SK-N-SH (cell line): ENCODE results near the gene PAX2. TPM values are rescaled to one million over a fixed set of nuclear protein-coding genes. Genes with fewer than 3 reads are reported as not detected.

Experiments
- CTCF ChIA-PET: fragments of 300-600, 350-600 bp; formaldehyde crosslinking; extraction: SDS; loops from one replicate; lab custom pipeline; 2021; lab: Yijun Ruan, JAX
- POLR2A ChIA-PET: fragments of 350-600 bp; sonication (Branson Sonifier 250); formaldehyde crosslinking; extraction: SDS; loops from one replicate; lab custom pipeline; 2020; ENCODE audit warnings: antibody characterized with exemption, inconsistent platforms; lab: Yijun Ruan, JAX
- DNase-seq: peaks from one replicate; pipeline ENCODE4 v3.0.0; 2012
- H2AFZ ChIP-seq: fragments of 200-600 bp; sonication (generic); 2 replicates; pipeline ENCODE4 v1.8.1; 2016; ENCODE audit warnings: antibody characterized with exemption, mild to moderate bottlenecking, low read depth
- H3F3A ChIP-seq: fragments of 200-600 bp; sonication (generic); replicated peaks from 2 replicates; pipeline ENCODE3; 2016; ENCODE audit warnings: antibody characterized with exemption, mild to moderate bottlenecking; ENCODE audit not compliant: insufficient read depth
- H3K27ac ChIP-seq, 2 experiments: fragments of 200-500 bp in 1 of 2; fragments of 200-600 bp in 1 of 2; sonication (Bioruptor generic) in 1 of 2; sonication (generic), shearing (Covaris generic) in 1 of 2; 2 replicates each; pipeline versions ENCODE4 v1.5.1 to v1.6.1; 2014 to 2016; ENCODE audit warnings: low read depth in 2 of 2, inconsistent platforms in 1 of 2, low read length in 1 of 2, mild to moderate bottlenecking in 1 of 2, mixed read lengths in 1 of 2
- H3K27me3 ChIP-seq: fragments of 200-600 bp; sonication (generic), shearing (Covaris generic); 2 replicates; pipeline ENCODE4 v1.6.1; 2016; ENCODE audit warnings: mixed run types; ENCODE audit not compliant: insufficient read depth
- H3K36me3 ChIP-seq, 2 experiments: fragments of 200-500 bp in 1 of 2; fragments of 200-600 bp in 1 of 2; sonication (Bioruptor generic) in 1 of 2; sonication (generic) in 1 of 2; replicated peaks in 1 of 2; 2 replicates each; pipeline versions ENCODE3 to v1.5.1; 2014 to 2016; ENCODE audit warnings: low read length in 1 of 2, mild to moderate bottlenecking in 1 of 2; ENCODE audit not compliant: insufficient read depth in 2 of 2, control insufficient read depth in 1 of 2
- H3K4me1 ChIP-seq, 2 experiments: fragments of 200-500 bp in 1 of 2; fragments of 200-600 bp in 1 of 2; sonication (Bioruptor generic) in 1 of 2; sonication (generic), shearing (Covaris generic) in 1 of 2; 2 replicates each; pipeline versions ENCODE4 v1.5.1 to v1.6.1; 2014 to 2016; ENCODE audit warnings: low read depth in 1 of 2, low read length in 1 of 2, mixed run types in 1 of 2; ENCODE audit not compliant: insufficient read depth in 2 of 2, control insufficient read depth in 1 of 2
- H3K4me2 ChIP-seq: fragments of 200-600 bp; sonication (generic), shearing (Covaris generic); 2 replicates; pipeline ENCODE4 v1.6.1; 2017; ENCODE audit warnings: mixed run types
- H3K4me3 ChIP-seq, 2 experiments: fragments of 200-500 bp in 1 of 2; fragments of 200-600 bp in 1 of 2; sonication (Bioruptor generic) in 1 of 2; sonication (generic), shearing (Covaris generic) in 1 of 2; 2 replicates each; pipeline versions ENCODE4 v1.5.1 to v1.8.1; 2014 to 2016; ENCODE audit warnings: low read depth in 2 of 2, inconsistent platforms in 1 of 2, low read length in 1 of 2, mild to moderate bottlenecking in 1 of 2, mixed read lengths in 1 of 2, moderate library complexity in 1 of 2
- H3K79me2 ChIP-seq: fragments of 200-600 bp; sonication (generic); 2 replicates; pipeline ENCODE4 v1.8.1; 2017; ENCODE audit warnings: mild to moderate bottlenecking; ENCODE audit not compliant: insufficient read depth
- H3K9ac ChIP-seq: fragments of 200-600 bp; sonication (generic); 2 replicates; pipeline ENCODE4 v1.6.1; 2017; ENCODE audit warnings: mixed run types
- H3K9me2 ChIP-seq: fragments of 200-600 bp; sonication (generic); 2 replicates; pipeline ENCODE4 v1.6.1; 2017; ENCODE audit warnings: mixed run types
- H3K9me3 ChIP-seq: fragments of 200-600 bp; sonication (generic); 2 replicates; pipeline ENCODE4 v1.6.1; 2017; ENCODE audit warnings: mixed run types, mild to moderate bottlenecking, moderate library complexity
- H4K20me1 ChIP-seq: fragments of 200-600 bp; sonication (generic); 2 replicates; pipeline ENCODE4 v1.6.1; 2017; ENCODE audit warnings: mild to moderate bottlenecking, mixed run types; ENCODE audit not compliant: insufficient read depth
- FOSL2 ChIP-seq: IDR thresholded peaks from 2 replicates; pipeline ENCODE4 v1.4.0; 2012; ENCODE audit warnings: low read depth, mild to moderate bottlenecking, moderate library complexity, borderline replicate concordance
- GABPA ChIP-seq: IDR thresholded peaks from 2 replicates; pipeline ENCODE4 v1.4.0; 2012; ENCODE audit warnings: low read depth, mild to moderate bottlenecking
- JUND ChIP-seq: IDR thresholded peaks from 2 replicates; pipeline ENCODE4 v1.4.0; 2012
- MXI1 ChIP-seq: IDR thresholded peaks from 2 replicates; pipeline ENCODE4 v1.6.1; 2012; ENCODE audit warnings: mild to moderate bottlenecking, low read depth, low read length, improper control_type of control experiment
- NFIC ChIP-seq: IDR thresholded peaks from 2 replicates; pipeline ENCODE4 v1.4.0; 2012; ENCODE audit warnings: borderline replicate concordance
- POLR2AphosphoS5 ChIP-seq: IDR thresholded peaks from 2 replicates; pipeline ENCODE4 v1.6.1; 2012; ENCODE audit warnings: low read depth, low read length
- RFX5 ChIP-seq: IDR thresholded peaks from 2 replicates; pipeline ENCODE4 v1.6.1; 2012; ENCODE audit warnings: mild to moderate bottlenecking, improper control_type of control experiment, low read length
- SIN3A ChIP-seq: IDR thresholded peaks from 2 replicates; pipeline ENCODE4 v1.6.1; 2012; ENCODE audit warnings: low read depth, mild to moderate bottlenecking, low read length, moderate library complexity, borderline replicate concordance
- SMC3 ChIP-seq: IDR thresholded peaks from 2 replicates; pipeline ENCODE4 v1.6.1; 2012; ENCODE audit warnings: low read depth, low read length, improper control_type of control experiment
- TAF1 ChIP-seq: IDR thresholded peaks from 2 replicates; pipeline ENCODE4 v1.6.1; 2012; ENCODE audit warnings: low read depth, mild to moderate bottlenecking, low read length, moderate library complexity, borderline replicate concordance
- TCF12 ChIP-seq: IDR thresholded peaks from 2 replicates; pipeline ENCODE4 v1.4.0; 2012
- WGBS: methylation state at CpG from one replicate; pipeline ENCODE4 v1.1.6; 2017; ENCODE audit warnings: low lambda C conversion rate; 5-methylcytosine and 5-hydroxymethylcytosine counted together
- polyA plus RNA-seq, 3 experiments: library from polyadenylated mRNA; depleted of rRNA; stranded (reverse); fragments of >200 nt; gene quantifications; 2 replicates each; pipeline ENCODE4 v1.2.3, GENCODE V29; 2012
- TF ChIP-seq, protein P1 (sequence below): IDR thresholded peaks from 2 replicates; pipeline ENCODE4 v1.4.0; 2012; ENCODE audit warnings: low read depth, borderline replicate concordance
- TF ChIP-seq, protein P2 (sequence below): IDR thresholded peaks from 2 replicates; pipeline ENCODE4 v1.4.0; 2012; ENCODE audit warnings: low read depth
- TF ChIP-seq, protein P3 (sequence below): fragments of 150-350 bp; IDR thresholded peaks from 2 replicates; pipeline ENCODE4 v1.6.1; 2016; ENCODE audit warnings: mild to moderate bottlenecking, low read depth, low read length
- TF ChIP-seq, protein P4 (sequence below): IDR thresholded peaks from 2 replicates; pipeline ENCODE4; 2012

Gene PAX2
- polyA plus RNA-seq, 1 of the 3 experiments (the other 2 are of a cell fraction), result not detected

DNA sequence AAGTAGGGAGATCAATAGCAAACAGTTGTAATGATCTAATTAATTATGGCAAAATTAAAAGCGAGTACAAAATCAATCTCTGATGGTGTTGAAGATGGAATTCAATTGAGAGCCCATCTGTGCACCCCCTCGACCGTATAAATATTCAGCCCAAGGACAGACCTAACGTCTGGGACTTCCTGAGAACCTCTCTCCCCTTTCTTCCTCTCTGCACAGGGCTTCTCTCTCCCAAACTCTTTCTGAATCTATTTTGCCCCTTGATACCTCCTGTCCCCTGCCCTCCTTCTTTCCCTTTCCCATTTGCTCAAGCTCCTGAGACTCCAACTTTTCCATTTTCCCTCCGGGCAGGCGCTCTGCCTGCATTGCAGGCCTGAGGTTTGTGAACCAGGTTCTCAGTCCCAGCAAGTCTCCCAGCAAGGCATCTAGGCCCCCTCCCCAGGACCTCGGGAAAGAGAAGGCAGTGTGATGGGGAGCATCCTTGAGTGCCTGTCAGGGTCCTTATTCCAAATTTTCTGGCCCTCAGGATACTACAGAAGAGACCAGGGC is 8.5 kb upstream of the PAX2 start:
- H3K4me3 ChIP-seq, result 0 out of 4 replicates have a peak overlapping the region, but pooled peaks of 1 of the 2 experiments have one; percentile 12
- H3K27ac ChIP-seq, result no peak overlapping the region
- ChIA-PET CTCF (interaction anchor here (0.6 to 10.7 kb wide), 6 partner anchors 8 to 171 kb away, joined by 3 to 267 read pairs (median 10); no protein-coding TSS in a partner anchor), POLR2A (no interaction called here)
- H3K79me2 ChIP-seq, result no peaks in the 10 kb centered on the region
- no peak overlapping the region for H3K9ac ChIP-seq
- WGBS, result 57% methylated on average over 7 of the region's 7 CpGs
- H2AFZ ChIP-seq, result no peak overlapping the region
- no peaks in the 10 kb centered on the region for H3F3A ChIP-seq
- DNase-seq, result no peak
- no peak overlapping the region for H3K4me2 ChIP-seq
- H3K9me2 ChIP-seq, result no peaks in the 10 kb centered on the region
- TF ChIP-seq, protein P1, sequence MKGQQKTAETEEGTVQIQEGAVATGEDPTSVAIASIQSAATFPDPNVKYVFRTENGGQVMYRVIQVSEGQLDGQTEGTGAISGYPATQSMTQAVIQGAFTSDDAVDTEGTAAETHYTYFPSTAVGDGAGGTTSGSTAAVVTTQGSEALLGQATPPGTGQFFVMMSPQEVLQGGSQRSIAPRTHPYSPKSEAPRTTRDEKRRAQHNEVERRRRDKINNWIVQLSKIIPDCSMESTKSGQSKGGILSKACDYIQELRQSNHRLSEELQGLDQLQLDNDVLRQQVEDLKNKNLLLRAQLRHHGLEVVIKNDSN, result no peak
- TF ChIP-seq, all 33 proteins: peak for 0
- Histone ChIP-seq H3K9me3 (no peaks in the 10 kb centered on the region), H3K36me3 (no peaks in the 10 kb centered on the region), H4K20me1 (0 out of 2 replicates have a peak, but pooled peaks cover 8% of the 10 kb centered on the region), H3K27me3 (peaks cover 100% of the 10 kb centered on the region), H3K4me1 (peaks cover 0 to 6% of the 10 kb centered on the region in 2 experiments; a peak in 1 of 4 replicates)

DNA sequence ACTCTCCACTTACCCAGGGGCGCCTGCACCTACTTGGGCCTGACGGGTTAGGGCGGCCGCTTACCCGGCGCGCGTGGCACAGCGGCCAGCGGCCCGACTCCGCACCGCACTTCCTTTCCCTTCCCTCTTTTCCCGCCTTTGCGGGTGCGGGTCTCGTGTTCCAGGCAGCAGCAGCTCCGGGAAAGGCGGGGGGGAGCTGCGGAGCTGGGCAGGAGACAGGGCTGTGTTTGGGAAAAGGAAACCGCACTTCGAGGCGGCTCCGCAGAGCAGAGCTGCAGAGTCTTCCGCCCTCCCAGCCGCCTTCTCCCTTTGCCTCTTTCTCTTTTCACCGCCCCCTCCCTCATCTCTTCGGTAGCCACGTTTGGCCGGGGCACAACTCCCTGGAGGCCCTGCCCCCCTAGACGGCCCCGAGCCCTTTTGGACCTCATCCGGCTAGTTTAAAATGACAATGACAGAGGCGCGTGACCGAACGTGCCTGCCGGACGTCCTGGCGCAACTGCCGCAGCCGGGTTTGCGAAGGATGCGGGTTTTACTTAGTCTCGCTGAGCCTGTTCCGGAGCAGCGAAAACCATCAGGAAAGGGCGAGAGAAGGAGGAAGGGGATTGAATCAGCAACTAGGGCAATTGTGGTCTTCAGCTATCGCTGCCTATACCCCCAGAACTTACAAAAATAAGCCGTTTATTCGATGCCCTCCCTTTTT is 7.9 kb upstream of the PAX2 start:
- CTCF ChIA-PET, result interaction anchor here (0.6 to 10.7 kb wide), 7 partner anchors 9 to 172 kb away, joined by 3 to 267 read pairs (median 5); no protein-coding TSS in a partner anchor
- H3F3A ChIP-seq, result no peaks in the 10 kb centered on the region
- peak; percentile 55 for DNase-seq
- H3K9me2 ChIP-seq, result no peaks in the 10 kb centered on the region
- H3K27me3 ChIP-seq, result peaks cover 100% of the 10 kb centered on the region
- no peaks in the 10 kb centered on the region for H3K9me3 ChIP-seq
- no peaks in the 10 kb centered on the region for H3K36me3 ChIP-seq
- H4K20me1 ChIP-seq, result 0 out of 2 replicates have a peak, but pooled peaks cover 8% of the 10 kb centered on the region
- POLR2A ChIA-PET, result no interaction called here
- peaks cover 0 to 6% of the 10 kb centered on the region in 2 experiments; a peak in 1 of 4 replicates for H3K4me1 ChIP-seq
- no peaks in the 10 kb centered on the region for H3K79me2 ChIP-seq
- peak overlapping the region; percentile 2 to 12; a peak in 1 of 4 replicates for H3K4me3 ChIP-seq
- 24% methylated on average over 51 of the region's 51 CpGs for WGBS
- H3K4me2 ChIP-seq, result peak overlapping the region; percentile 63
- H3K9ac ChIP-seq, result no peak overlapping the region
- no peak overlapping the region for H2AFZ ChIP-seq
- no peak overlapping the region for H3K27ac ChIP-seq
- TF ChIP-seq TCF12, result no peak
- TF ChIP-seq JUND, result no peak
- no peak for TF ChIP-seq RFX5
- no peak for TF ChIP-seq SIN3A
- no peak for TF ChIP-seq FOSL2

DNA sequence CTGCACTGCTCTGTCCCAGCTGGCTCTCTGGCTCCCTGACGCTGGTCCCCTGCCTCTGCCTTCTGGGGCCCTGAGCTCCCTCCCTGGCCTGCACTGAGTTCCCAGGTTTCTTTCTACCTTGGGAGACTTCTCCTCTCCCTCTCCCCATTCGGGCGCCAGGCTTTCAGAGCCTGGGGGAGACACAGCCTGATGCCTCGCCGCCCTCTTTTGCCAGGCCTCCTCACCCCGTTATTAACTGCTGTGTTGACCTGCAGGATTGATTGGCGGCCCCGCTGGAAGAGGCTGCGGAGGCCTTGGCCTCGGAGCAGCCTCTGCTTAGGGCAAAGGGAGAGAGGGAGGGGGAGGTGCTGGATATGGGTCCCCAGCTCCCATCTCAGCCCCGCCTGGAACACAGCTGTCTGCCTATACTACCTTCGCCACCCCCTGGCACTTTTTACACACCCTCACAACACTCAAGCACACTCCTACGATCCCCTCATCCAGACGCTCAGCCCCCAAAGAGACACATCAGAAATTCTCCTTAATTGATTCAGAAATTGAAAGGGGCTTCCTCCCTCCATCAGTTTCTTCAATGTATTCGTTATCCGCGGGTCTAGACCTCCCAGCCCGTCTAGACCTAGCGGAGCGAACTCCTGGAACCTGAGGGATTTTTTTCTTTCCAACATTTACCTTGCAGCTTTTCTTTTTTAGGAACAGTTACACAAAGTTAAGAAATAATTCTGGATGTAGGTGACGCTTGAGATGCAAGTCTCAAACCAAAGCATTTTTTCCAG is 7.1 kb upstream of the PAX2 start:
- Histone ChIP-seq H3K4me3 (no peak overlapping the region), H3K36me3 (no peaks in the 10 kb centered on the region), H4K20me1 (0 out of 2 replicates have a peak, but pooled peaks cover 8% of the 10 kb centered on the region), H3K4me1 (peaks cover 0 to 6% of the 10 kb centered on the region in 2 experiments; a peak in 1 of 4 replicates), H3K4me2 (no peak overlapping the region; the same call in 1 of the 2 replicates), H2AFZ (no peak overlapping the region), H3K27ac (no peak overlapping the region), H3K9ac (no peak overlapping the region), H3K9me2 (no peaks in the 10 kb centered on the region), H3K27me3 (peaks cover 100% of the 10 kb centered on the region), H3K79me2 (no peaks in the 10 kb centered on the region), H3K9me3 (no peaks in the 10 kb centered on the region), H3F3A (no peaks in the 10 kb centered on the region)
- 37% methylated on average over 17 of the region's 21 CpGs for WGBS
- ChIA-PET POLR2A (no interaction called here), CTCF (interaction anchor here (0.9 to 10.7 kb wide), 6 partner anchors 9 to 173 kb away, joined by 3 to 267 read pairs (median 10); no protein-coding TSS in a partner anchor)
- DNase-seq, result no peak
- TF ChIP-seq POLR2AphosphoS5 (no peak), TCF12 (no peak), SIN3A (no peak), GABPA (no peak), TAF1 (no peak), MXI1 (no peak), NFIC (no peak), SMC3 (no peak), FOSL2 (no peak)
- TF ChIP-seq, protein P2, sequence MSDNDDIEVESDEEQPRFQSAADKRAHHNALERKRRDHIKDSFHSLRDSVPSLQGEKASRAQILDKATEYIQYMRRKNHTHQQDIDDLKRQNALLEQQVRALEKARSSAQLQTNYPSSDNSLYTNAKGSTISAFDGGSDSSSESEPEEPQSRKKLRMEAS, result no peak
- TF ChIP-seq, protein P3, sequence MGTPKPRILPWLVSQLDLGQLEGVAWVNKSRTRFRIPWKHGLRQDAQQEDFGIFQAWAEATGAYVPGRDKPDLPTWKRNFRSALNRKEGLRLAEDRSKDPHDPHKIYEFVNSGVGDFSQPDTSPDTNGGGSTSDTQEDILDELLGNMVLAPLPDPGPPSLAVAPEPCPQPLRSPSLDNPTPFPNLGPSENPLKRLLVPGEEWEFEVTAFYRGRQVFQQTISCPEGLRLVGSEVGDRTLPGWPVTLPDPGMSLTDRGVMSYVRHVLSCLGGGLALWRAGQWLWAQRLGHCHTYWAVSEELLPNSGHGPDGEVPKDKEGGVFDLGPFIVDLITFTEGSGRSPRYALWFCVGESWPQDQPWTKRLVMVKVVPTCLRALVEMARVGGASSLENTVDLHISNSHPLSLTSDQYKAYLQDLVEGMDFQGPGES, result no peak
- TF ChIP-seq, protein P4, sequence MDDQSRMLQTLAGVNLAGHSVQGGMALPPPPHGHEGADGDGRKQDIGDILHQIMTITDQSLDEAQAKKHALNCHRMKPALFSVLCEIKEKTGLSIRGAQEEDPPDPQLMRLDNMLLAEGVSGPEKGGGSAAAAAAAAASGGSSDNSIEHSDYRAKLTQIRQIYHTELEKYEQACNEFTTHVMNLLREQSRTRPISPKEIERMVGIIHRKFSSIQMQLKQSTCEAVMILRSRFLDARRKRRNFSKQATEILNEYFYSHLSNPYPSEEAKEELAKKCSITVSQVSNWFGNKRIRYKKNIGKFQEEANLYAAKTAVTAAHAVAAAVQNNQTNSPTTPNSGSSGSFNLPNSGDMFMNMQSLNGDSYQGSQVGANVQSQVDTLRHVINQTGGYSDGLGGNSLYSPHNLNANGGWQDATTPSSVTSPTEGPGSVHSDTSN, result no peak
